HG03457 (cell line): ENCODE measurements around the gene SLC25A13.

Experiments used
- ATAC-seq: cut with Tn5 transposase; IDR thresholded peaks from one replicate; pipeline ENCODE4 v1.9.1; 2021; ENCODE audit warnings: moderate number of reproducible peaks; ENCODE audit not compliant: unreplicated experiment

The SLC25A13 gene

DNA sequence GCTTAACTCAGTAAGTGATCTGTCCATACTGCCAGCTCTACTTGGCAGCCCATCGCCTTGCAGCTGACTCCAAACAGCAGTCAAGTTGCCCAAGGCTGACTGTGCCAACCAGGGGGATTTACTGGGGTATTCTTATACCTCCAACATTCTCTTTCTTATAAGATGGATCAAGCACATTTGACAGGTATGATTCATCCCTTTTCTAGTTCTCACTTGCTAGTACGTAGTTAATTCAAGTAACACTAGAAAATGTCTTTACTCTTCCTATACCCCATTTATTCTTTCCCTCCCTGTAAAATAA is 77.0 kb downstream of the SLC25A13 start:
- ATAC-seq = no peak

DNA sequence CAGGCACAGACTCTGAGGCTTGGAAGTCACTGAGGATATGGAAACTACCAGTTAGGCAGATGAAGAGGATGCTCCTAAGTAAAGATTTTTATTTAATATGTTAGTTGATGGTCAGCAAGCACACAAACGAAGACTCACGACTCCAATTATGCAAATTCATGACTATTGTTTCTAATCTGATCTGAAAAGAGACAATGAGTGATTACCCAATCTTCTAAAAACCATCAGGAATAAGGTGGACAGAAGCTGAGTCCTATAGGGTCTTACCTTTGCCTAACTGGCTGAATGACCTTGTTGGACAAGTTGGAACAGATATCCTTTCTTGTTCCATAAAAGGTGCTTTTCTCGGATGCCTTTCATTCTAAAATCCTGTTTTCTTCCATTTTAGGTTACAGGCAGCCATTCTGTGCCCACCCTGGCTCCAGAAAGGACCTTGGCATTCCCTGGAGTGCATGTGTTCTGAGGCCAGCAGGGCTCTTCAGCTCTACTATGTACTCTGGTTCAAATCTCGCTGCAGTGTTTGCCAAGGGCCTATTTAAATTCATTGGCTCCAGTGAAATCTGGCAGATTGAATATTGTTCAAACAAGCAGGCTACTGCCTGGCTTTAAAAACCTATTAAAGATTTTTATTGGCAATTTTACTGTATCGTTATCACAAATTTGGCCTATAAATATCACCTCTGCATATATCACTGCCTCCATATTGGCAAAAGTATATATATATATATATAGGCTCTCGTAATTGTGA is 77.5 kb downstream of the SLC25A13 start:
- no peak for ATAC-seq

DNA sequence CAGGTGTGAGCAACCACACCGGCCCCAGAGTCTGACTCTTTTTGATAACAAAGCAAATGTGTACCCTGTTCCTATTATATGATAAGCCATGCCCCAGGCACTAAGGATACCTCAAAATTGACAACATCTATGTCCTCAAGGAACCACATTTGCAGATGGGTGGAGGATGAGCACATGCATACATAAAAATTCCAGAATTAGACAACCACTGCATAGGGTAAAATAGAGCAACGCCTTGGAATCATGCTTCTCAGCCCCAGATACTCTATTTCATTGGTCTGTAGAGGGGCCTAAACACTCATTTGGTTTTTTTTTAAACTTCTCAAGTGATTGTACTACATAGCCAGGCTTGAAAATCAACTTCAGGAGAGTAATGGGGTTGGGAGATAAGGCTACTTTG is 78.7 kb downstream of the SLC25A13 start:
- ATAC-seq = no peak

DNA sequence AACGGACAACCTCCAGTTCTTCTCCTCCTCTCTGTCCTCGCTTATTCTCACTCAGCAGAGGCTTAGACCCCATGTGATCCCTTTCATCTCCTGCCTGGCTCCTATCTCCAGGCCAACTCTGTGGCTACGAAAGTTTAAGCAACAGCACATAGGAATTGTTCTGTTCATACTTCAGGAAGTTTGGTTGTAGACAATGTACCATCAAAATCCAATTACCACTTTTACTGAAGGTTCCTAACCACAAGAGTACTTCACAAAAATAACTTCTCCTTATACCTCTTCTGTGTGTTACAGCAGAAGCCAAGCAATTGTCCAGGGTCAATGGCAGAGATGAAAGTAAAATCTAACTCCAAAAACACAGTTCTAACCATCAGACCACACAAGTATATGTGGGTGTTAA is 80.0 kb downstream of the SLC25A13 start:
- ATAC-seq = no peak

DNA sequence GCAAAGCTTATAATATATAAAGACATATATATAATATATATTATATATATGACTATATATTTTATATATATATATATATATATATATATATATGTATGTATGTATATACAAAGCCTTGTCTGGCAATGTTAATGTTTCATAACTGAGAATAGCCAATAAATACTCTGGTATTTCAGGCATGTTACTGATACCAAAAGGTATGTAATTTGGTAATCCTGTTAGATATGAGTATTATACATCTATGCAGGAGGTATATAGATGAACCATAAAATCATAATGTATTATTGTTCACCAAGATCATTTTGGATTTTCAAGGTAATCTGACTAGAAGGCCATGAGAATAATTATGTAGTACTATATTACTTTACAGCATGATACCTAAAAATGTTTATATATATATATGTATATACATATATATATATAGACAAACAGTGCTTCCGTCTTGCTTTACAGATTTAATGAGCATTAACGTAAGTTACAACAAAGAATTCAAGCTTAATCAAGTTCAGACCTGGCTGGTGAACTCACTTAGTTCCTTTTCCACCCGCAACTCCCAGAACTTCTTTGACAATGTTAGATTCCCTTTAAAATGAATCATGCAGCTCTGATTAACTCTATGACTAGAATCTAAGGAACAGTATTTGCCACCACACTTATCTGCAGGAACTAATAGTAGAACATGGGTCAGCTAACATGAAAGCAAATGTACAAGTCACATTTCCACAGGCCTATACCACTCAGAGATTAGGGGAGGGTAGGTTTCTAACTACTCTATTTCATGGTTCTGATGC is 82.7 kb downstream of the SLC25A13 start:
- no peak for ATAC-seq

DNA sequence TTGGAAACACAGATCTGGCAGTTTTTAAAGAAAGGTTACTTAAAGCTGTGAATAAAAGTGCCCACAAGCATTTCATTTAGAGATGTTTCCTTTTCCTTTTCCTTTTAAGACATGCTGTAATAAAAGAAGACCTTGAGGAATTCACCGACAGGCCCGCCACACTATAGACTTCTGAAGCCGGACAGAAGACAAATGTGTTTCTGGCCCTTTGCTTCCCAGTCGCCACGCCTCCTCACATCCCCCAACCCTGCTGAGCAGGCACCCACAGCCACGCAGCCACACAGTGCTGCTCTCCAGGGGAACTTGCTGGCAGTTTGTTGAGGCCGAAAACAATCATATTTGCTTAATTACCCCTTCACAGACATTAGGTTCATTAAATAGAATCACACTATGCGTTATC is 83.4 kb downstream of the SLC25A13 start:
- no peak for ATAC-seq

DNA sequence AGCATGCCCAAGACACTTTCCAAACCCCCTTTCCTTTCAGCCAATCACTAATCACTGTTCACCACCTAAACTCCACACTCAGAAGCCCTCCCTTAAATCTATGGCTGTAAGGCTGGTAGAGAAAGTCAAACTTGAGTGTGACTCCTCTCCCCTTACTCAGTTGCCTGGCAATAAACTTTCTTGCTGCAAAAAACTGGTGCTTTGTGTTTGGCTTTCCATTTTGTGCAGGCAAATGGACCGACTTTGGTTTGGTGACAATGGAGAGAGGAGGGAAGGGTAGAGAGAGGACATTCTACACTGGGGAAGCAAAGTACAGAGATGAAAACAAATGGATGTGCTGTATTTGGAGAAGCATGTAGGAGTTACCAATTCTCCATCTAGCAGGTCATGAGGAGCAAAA is 84.9 kb downstream of the SLC25A13 start:
- no peak for ATAC-seq

DNA sequence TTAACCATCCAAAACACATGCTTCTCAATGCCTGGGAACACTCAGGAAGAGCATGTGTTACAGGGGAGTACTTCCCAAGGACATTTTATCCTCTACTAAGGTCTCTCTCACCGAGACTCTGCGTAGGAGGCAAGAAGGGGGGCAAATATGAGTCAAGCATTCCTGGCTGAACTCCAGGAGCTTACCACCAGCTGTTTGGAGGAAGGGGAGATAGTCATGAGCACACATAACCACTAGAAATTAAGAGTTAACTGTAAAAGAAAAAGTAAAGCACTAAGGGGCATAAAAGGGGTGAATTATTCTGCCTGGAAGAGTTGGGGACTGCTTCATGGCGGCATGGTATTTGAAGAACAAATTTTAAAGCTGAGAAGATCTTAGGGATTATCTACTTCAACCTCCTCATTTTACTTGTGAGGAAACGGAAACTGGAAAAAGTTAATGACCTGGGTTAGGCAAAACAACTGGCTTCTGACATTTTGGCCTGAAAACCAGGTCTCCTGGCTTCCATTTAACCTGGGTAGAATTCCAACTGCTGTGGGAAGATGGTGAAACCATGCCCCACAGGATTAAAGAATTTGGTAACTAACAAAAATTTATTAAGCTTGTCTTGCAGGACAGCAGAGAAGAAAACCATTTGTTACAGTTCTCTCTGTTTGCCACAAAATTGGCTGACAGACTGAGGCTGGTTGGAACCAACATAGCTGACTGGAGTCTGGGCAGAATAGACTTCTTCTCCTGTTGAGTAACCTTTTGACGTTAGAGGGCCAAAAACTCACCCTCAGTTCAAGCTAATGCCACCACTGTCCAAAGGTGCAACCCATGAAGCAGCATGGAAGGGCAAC is 85.5 kb downstream of the SLC25A13 start:
- no peak for ATAC-seq

DNA sequence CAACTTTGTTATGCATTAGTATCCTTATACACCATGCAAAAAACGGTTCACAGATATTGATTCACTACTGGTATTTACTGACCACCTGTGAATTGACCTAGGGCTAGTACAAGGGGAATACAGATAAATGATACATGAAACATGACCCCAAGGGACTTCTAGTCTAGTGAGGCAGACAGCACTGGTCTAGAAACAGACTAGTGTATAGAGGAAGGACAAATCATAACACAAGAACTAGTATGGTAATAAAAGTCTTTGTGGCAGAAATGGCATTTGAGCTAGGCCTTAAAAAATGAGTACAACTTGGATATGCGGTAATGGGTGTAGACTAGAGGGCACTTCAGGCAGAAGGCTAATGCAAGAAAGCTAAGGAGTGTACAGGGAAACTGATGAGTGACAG is 86.6 kb downstream of the SLC25A13 start:
- ATAC-seq = no peak

DNA sequence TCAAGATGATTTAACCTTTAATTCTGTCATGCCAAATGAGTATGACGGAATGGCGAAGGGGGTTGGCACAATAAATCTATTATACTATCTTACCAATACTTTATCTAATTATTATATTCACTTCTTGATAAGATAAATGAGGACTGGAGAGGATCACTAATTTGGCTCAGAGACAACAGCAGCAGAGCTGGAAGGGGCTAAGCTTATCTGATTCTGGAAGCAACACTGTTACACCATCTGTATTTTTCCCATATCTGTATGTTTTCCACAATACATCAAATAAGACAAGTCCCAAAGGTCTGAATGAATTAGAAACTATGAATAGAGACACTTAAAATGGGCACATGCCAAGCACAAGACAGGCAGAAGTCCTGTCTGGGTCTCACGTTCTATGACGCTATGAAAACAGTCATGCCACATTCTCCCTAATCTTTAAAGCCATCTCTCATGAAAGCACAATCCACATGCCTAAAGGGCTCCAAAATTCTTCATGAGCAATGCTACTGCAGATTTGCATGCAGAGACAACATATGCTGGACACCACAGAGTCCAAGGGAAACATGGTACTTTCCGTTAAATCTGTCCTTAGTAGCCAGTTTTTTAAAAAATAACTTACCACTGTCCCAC is 88.3 kb downstream of the SLC25A13 start:
- no peak for ATAC-seq

DNA sequence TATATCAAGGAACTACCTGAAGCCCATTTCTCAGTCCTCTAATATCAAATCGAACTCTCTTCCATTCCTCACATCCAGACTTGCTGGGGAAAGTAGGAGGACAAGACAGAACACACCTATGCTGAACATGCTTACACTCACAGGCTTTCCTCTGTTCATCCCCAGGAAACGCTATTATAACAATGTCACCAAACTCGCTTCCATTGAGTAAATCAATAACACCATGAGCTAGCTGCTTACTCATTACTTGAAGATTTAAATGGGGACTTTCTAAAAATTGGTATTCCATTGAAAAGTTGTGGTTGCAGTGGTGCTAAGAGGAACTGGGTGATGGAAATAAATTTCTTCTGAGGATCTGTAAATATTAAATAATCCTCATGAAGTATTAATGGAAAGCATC is 88.8 kb downstream of the SLC25A13 start:
- ATAC-seq = no peak

DNA sequence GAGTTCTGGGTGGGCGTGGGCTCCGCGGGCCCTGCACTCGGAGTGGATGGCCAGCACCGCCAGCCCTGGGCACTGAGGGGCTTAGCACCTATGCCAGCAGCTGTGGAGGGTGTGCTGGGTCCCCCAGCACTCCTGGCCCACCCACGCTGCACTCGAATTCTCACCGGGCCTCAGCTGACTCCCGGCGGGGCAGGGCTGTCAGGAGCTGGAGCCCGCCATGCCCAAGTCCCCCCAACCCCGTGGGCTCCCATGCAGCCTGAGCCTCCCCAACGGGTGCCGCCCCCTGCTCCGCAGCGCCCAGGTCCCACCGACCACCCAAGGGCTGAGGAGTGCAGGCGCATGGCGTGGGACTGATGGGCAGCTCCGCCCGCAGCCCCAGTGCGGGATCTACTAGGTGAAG is 93.1 kb downstream of the SLC25A13 start:
- no peak for ATAC-seq

DNA sequence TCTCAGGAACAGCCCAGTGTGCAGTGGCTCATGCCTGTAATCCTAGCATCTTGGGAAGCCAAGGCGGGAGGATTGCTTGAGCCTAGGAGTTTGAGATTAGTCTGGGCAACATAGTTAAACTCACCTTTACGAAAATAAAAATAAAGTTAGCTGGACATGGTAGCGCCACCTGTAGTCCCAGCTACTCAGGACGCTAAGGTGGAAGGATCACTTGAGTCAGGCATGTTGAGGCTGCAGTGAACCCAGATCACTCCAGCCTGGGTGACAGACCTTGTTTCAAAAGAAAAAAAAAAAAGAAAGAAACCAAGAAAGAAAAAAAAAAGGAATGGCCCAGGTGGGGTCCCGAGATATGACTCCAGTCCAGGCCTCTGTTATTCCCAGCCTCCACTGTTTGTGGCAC is 96.6 kb downstream of the SLC25A13 start:
- no peak for ATAC-seq

DNA sequence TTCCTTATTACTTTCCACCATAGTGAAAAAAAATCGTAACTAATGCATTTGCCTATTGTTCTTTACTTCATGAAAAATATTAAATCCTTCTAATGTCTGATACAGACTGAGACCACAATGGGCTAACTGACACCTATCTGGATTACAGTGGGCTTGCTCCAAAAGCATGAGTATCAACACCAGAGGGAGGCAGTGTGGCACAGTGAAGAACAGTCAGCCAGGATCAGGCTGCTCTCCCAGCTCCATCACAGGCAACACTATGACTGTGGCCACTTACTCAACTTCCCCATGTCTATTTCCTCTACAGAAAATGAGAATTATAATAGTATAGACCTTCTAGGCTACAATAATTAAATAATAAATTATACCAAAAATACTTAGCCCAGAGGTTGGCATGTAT is 97.2 kb downstream of the SLC25A13 start:
- ATAC-seq = no peak

DNA sequence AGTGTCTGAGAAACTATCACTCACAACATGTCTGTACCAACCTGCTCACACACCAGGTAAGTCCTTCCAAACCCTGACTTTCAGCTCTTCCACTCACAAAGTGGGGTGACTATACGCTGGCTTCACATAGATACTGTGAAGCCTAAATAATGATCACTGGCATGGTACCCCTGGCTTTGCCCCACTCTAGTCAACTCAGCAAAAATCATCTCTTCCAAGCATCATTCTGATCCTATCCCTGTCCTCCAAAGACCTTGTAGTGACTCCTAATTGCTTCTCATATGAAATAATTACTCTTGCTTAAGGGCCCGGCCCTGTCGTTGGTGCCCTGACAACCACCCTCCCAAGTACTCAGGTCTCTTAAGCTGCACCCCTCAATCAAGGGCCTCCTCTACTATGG is 97.8 kb downstream of the SLC25A13 start:
- ATAC-seq = no peak

DNA sequence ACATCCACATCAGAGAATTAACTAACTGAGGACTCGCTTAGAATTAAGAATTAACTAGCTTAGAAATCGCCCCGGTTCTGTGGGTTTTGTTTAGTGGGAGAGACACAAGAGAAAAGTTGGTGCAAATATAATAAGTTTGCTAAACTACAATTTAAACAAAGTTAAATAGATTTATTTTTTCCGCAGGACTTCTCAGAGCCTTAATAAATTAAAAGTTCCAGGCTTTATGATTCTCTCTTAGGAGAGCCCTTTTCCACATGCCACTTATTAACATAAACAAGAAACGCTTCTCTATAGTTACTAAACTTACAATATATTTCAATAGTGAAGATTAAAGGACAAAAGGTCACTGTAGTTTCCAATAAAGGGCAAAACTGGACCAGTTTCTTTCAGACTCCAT is 100.0 kb downstream of the SLC25A13 start:
- no peak for ATAC-seq

DNA sequence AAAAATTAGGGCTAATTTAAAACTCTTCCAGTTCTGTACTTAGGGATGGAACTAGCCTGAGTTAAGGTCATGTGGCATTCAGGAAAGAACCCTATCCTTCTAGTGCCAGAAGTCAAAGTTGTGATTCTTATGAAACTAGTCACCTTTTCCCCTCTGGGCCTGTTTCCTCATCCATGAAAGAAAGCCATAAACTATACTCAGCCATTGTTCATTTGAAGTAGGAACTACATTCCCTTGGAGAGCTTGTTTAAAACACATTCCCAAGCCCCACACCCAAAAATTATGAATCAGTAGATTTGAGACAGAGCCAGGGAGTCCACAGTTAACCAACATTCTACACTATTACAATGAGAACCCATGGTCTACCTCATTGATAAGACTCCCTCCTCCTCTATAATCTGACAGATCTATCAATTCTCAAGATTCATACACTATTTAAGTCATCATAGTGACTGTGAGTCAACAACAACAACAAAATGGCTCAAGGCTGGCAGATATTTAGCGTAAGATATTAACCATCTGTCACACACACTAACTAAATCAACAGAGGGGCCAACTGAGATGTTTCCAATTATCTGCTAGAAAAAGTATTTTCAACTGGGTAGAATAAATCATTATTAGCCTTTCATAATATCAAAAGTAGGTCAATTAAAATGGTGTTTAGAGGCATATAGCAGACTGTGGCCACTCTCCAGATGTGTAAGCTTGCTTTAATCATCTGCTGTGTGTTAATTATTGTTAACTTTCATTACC is 102.3 kb downstream of the SLC25A13 start:
- ATAC-seq = no peak

DNA sequence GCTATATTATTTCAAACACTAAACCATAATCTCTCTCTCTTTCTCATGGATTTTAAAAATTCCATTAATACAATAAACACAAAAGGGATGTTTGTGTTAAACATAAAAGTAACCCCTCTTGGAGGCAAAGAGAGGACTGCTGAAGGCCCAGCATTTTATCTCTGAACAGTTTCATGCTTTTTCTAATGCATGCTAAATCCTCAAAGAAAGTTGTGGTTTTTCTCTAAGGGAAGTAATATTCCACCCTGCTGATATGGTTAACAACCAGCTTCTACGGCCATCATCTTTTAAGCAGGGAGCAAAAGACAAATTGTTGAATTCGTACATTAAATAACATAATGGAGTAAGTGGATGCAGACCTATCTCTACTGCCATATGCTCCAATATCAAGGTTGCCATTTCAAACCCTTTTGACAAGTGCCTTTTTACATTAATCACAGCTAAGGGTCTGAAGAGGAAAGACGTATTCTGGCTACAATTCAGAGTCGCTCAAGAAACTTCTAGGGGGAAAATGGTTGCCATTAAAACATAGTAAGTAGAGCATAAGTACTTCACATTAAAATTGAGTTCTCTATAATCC is 103.1 kb downstream of the SLC25A13 start:
- no peak for ATAC-seq

DNA sequence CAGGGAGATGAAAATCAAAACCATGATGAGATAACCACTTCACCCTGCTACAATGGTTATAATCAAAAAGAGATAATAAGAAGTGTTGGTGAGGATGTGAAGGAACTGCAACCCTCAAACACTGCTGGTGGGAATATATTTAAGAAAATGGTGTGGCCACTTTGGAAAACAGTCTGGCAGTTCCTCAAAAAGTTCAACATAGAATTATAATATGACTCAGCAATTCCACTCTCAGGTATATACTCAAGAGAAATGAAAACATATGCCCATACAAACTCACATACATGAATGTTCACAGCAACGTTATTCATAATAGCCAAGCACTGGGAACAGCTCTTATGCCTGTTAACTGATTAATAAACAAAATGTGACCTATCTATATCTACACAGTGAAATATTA is 104.8 kb downstream of the SLC25A13 start:
- ATAC-seq = no peak

DNA sequence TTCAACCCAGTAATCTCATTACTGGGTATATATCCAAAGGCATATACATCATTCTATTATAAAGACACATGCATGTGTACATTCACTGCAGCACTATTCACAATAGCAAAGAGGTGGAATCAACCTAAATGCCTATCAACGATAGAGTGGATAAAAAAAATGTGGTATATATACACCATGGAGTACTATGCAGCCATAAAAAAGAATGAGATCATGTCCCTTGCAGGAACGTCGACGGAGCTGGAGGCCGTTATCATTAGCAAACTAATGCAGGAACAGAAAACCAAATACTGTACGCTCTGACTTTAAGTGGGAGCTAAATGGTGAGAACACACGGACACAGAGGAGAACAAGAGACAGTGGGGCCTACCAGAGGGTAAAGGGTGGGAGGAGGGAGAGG is 105.5 kb downstream of the SLC25A13 start:
- ATAC-seq = no peak
